KMS-11 (cell line): ENCODE data around the gene TPRX1.

ENCODE experiments used
- H2AFZ ChIP-seq: fragments of 200-600 bp; sonication (generic); 2 replicates; pipeline ENCODE4 v1.6.1; 2016; ENCODE audit warnings: antibody characterized with exemption, mixed run types, low read depth
- H3K27ac ChIP-seq: fragments of 200-600 bp; sonication (generic); 2 replicates; pipeline ENCODE4 v1.6.1; 2016; ENCODE audit warnings: mild to moderate bottlenecking, mixed run types
- H3K27me3 ChIP-seq: fragments of 200-600 bp; sonication (generic); 2 replicates; pipeline ENCODE4 v1.6.1; 2017; ENCODE audit warnings: mild to moderate bottlenecking, low read depth, mixed run types, moderate library complexity; ENCODE audit not compliant: insufficient read depth
- H3K36me3 ChIP-seq: fragments of 200-600 bp; sonication (generic); 2 replicates; pipeline ENCODE4 v1.6.1; 2017; ENCODE audit warnings: mild to moderate bottlenecking, mixed run types; ENCODE audit not compliant: insufficient read depth
- H3K4me1 ChIP-seq: fragments of 200-600 bp; sonication (generic); 2 replicates; pipeline ENCODE4 v1.6.1; 2016; ENCODE audit warnings: mild to moderate bottlenecking, low read depth, mixed run types; ENCODE audit not compliant: poor library complexity, severe bottlenecking
- H3K4me2 ChIP-seq: fragments of 200-600 bp; sonication (generic); 2 replicates; pipeline ENCODE4 v1.7.0; 2016; ENCODE audit warnings: mild to moderate bottlenecking, mixed run types
- H3K4me3 ChIP-seq: fragments of 200-600 bp; sonication (generic); IDR thresholded peaks from 2 replicates; pipeline ENCODE4 v1.6.1; 2017; ENCODE audit warnings: low read depth, low read length, mixed read lengths; ENCODE audit not compliant: insufficient read depth
- H3K79me2 ChIP-seq: fragments of 200-600 bp; sonication (generic); 2 replicates; pipeline ENCODE4 v1.6.1; 2016; ENCODE audit warnings: low read depth, mixed run types; ENCODE audit not compliant: insufficient read depth
- H3K9ac ChIP-seq: fragments of 200-600 bp; sonication (generic); 2 replicates; pipeline ENCODE4 v1.6.1; 2016; ENCODE audit warnings: mild to moderate bottlenecking, mixed run types
- H4K20me1 ChIP-seq: fragments of 200-600 bp; sonication (generic); 2 replicates; pipeline ENCODE4 v1.6.1; 2016; ENCODE audit warnings: mild to moderate bottlenecking, mixed run types; ENCODE audit not compliant: insufficient read depth
- TF ChIP-seq, protein P1 (sequence below): fragments of 200-600 bp; sonication (generic); conservative IDR thresholded peaks from 2 replicates; pipeline ENCODE4 v1.6.1; 2017; ENCODE audit warnings: low read depth, mild to moderate bottlenecking, antibody characterized with exemption, low read length, moderate library complexity, mixed read lengths

TPRX1 gene

DNA sequence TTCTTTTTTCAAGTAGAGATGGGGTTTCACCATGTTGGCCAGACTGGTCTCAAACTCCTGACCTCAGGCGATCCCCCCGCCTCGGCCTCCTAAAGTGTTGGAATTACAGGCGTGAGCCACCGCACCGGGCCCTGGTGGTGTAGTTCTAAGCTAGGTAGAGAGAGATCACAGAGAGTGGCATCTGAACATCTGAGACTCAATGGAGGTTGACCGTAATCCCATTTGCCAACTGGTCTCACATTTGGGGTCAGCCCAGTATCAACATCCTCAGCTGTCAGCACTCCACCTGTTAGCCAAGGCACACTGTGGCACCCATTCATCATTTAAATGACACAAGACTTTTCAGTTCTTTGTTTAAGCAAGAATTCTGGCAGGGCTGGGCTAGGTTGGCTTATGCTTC is 17.8 kb downstream of the TPRX1 start:
- no peaks in the 10 kb centered on the region for H4K20me1 ChIP-seq
- no peaks in the 10 kb centered on the region; the same call in 1 of the 2 replicates for H3K27me3 ChIP-seq
- H3K4me2 ChIP-seq = no peak overlapping the region
- TF ChIP-seq, protein P1, sequence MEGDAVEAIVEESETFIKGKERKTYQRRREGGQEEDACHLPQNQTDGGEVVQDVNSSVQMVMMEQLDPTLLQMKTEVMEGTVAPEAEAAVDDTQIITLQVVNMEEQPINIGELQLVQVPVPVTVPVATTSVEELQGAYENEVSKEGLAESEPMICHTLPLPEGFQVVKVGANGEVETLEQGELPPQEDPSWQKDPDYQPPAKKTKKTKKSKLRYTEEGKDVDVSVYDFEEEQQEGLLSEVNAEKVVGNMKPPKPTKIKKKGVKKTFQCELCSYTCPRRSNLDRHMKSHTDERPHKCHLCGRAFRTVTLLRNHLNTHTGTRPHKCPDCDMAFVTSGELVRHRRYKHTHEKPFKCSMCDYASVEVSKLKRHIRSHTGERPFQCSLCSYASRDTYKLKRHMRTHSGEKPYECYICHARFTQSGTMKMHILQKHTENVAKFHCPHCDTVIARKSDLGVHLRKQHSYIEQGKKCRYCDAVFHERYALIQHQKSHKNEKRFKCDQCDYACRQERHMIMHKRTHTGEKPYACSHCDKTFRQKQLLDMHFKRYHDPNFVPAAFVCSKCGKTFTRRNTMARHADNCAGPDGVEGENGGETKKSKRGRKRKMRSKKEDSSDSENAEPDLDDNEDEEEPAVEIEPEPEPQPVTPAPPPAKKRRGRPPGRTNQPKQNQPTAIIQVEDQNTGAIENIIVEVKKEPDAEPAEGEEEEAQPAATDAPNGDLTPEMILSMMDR = no peak
- H3K4me1 ChIP-seq = no peaks in the 10 kb centered on the region
- no peaks in the 10 kb centered on the region for H3K36me3 ChIP-seq
- no peak overlapping the region for H3K4me3 ChIP-seq
- H3K27ac ChIP-seq = no peak overlapping the region
- H3K9ac ChIP-seq = no peak overlapping the region
- H2AFZ ChIP-seq = no peak overlapping the region
- no peaks in the 10 kb centered on the region for H3K79me2 ChIP-seq

DNA sequence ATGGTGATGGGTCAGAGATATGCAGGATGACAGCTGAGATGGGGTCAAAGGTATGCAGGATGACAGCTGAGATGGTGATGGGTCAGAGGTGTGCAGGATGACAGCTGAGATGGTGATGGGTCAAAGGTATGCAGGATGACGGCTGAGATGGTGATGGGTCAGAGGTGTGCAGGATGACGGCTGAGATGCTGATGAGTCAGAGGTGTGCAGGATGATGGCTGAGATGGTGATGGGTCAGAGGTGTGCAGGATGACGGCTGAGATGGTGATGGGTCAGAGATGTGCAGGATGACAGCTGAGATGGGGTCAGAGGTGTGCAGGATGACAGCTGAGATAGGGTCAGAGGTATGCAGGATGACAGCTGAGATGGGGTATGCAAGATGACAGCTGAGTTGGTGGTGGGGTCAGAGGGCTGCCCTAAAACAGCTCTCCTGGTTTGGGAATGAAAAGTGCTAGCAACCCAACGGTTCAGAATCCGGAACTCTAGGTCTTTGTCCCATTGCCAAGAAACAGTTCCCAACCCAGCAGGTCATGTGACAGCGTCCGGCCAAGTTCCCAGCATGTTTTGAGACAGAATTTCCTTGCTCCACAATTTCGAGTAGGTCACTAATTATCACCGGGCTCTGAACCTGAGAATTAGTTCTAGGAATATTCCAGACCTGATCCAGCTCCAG is 22.6 kb downstream of the TPRX1 start:
- no peak overlapping the region for H3K27ac ChIP-seq
- peaks cover 11% of the 10 kb centered on the region; the same call in 1 of the 2 replicates for H3K79me2 ChIP-seq
- H2AFZ ChIP-seq = no peak overlapping the region
- no peak overlapping the region for H3K4me2 ChIP-seq
- TF ChIP-seq, protein P1 = no peak
- H3K4me3 ChIP-seq = no peak overlapping the region
- H3K4me1 ChIP-seq = peaks cover 11% of the 10 kb centered on the region
- no peak overlapping the region for H3K9ac ChIP-seq
- no peaks in the 10 kb centered on the region for H3K27me3 ChIP-seq
- no peaks in the 10 kb centered on the region for H3K36me3 ChIP-seq
- no peaks in the 10 kb centered on the region for H4K20me1 ChIP-seq

DNA sequence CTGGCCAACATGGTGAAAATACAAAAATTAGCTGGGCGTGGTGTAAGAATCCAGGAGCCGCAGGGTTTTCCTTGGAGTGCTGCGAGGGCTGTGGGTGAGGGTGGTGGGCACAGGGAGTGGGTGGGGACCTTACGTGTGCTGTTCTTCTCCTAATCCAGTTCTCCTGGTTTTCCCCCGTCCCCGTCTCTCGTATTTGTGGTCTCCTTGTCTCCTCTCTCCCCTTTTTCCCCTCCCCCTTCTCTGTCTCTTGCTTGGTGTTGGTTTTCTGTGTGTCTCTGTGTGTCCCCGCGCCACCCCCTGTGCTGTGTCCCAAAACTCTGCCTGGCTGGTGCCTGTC is 24.2 kb downstream of the TPRX1 start:
- Histone ChIP-seq H3K9ac (no peak overlapping the region), H4K20me1 (no peaks in the 10 kb centered on the region), H3K27me3 (no peaks in the 10 kb centered on the region)

DNA sequence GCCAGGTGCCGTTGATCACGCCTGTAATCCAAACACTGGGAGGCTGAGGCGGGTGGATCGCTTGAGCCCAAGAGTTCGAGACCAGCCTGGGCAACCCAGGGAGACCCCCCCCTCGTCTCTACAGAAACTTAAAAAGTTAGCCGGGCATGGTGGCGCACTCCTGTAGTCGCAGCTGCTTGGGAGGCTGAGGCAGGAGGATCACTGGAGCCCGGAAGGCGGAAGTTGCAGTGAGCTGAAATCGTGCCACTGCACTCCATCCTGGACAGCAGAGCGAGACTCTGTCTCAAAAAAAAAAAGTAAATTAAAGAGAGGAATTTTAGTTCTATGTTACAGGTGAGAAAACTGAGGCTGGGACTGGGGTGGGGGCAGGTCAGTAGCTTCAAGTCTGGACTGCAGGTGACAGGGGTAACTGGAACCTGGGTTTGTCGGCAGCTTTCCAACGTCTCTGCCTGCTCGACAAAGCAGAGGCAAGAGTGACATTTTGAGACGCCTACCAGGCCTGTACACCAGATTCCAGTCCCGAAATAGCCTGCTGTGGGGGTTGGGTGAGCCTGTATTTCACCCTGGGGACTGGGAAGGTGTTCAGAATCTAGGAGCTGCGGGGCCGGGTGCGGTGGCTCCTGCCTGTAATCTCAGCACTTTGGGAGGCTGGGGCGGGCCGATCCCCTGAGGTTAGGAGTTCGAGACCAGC is 24.7 kb downstream of the TPRX1 start:
- peaks cover 11% of the 10 kb centered on the region for H3K4me1 ChIP-seq
- H3K36me3 ChIP-seq = no peaks in the 10 kb centered on the region
- peak overlapping the region; percentile 81 for H2AFZ ChIP-seq
- no peak overlapping the region for H3K4me3 ChIP-seq
- peak overlapping the region; percentile 90 for H3K4me2 ChIP-seq
- TF ChIP-seq, protein P1 = no peak
- H3K9ac ChIP-seq = peak overlapping the region; percentile 89; the same call in 1 of the 2 replicates
- H3K79me2 ChIP-seq = peaks cover 11% of the 10 kb centered on the region; the same call in 1 of the 2 replicates
- no peaks in the 10 kb centered on the region for H4K20me1 ChIP-seq
- no peak overlapping the region for H3K27ac ChIP-seq
- H3K27me3 ChIP-seq = no peaks in the 10 kb centered on the region

More for the DNA sequence above, 24.2 kb downstream of the TPRX1 start:
- Histone ChIP-seq H3K27ac (no peak overlapping the region), H3K79me2 (peaks cover 11% of the 10 kb centered on the region; the same call in 1 of the 2 replicates), H3K4me1 (peaks cover 11% of the 10 kb centered on the region), H3K4me2 (no peak overlapping the region), H3K36me3 (no peaks in the 10 kb centered on the region), H2AFZ (no peak overlapping the region), H3K4me3 (no peak overlapping the region)
- TF ChIP-seq, protein P1 = no peak
